Measurements from ENCODE around the gene COL19A1. TPM values are rescaled to one million over a fixed set of nuclear protein-coding genes. Genes with fewer than 3 reads are reported as not detected.

The COL19A1 gene
- total and polyA plus RNA-seq, 9 of the 15 experiments (the other 6 are each of a cell fraction or from before 2014, with no cell fraction given), result not detected

DNA sequence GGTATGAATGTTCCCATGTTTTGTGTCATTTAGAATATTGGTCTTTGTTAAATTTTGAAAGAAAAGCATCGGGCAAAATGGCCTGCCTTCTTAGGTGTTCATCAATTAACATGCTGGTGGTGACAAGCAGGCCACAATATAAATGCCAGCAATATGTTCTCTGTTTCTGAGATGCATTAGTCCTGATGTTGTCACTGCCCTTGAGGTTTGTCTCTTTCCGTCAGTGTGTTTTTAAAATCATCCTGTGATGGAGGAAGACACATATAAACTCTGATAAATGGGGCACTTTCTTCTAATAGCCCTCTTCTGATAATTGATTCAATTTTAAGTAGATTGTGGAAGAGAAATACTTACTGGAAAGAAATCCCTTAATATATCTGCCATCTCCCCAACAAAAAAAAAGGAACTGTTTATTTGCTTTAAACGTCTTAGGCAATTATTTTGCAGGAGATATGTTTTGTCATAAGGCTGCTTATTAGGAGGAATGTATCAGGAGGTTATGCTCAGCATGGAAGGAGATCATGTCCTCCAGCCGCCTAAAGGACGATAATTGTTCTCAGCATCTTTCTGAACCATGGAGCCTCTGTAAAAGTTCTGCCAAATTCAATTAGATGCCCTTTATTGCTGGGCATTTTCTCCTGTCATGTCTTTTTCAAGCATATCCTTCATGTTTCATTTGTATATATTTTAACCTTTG lies 302.5 kb downstream of the COL19A1 start:
- no TSS peak for BruUV-seq (replicated peaks)
- ChIA-PET CTCF (ENCODE audit: low intra/inter-chr PET ratio) (no interaction called here), POLR2A (no interaction called here)
- H3K27me3 ChIP-seq (ENCODE audit: control insufficient read depth in 2 of 2, insufficient read depth in 2 of 2, low read length in 2 of 2), result no peaks in the 10 kb centered on the region; a peak in 2 of 5 replicates
- FAIRE-seq (no peak), ATAC-seq (no peak), DNase-seq (ENCODE audit: extremely low read depth in 1 of 4, low spot score in 3 of 4) (no peak)
- in situ Hi-C loops (cut with MboI) (no loop called here), intact Hi-C loops (cut with micrococcal nuclease) (loop anchor here (5.0 kb wide), 1 partner anchor 332 kb away; no protein-coding TSS in a partner anchor)
- no peaks in the 10 kb centered on the region for H3K9me1 ChIP-seq (ENCODE audit: control insufficient read depth, insufficient read depth, low read length)
- peaks cover 0 to 17% of the 10 kb centered on the region in 2 experiments; a peak in 3 of 5 replicates for H3K4me1 ChIP-seq (replicated peaks in 1 of 2; ENCODE audit: control insufficient read depth in 2 of 2, insufficient read depth in 2 of 2, low read length in 2 of 2)
- no peak for TF ChIP-seq SMAD2 (IDR thresholded peaks at IDR 0.05; ENCODE audit: low read depth, low read length)
- no peak for TF ChIP-seq ZFP30 (CRISPR knock-in tag; IDR thresholded peaks at IDR 0.05; ENCODE audit: borderline replicate concordance)
- TF ChIP-seq, protein P1, sequence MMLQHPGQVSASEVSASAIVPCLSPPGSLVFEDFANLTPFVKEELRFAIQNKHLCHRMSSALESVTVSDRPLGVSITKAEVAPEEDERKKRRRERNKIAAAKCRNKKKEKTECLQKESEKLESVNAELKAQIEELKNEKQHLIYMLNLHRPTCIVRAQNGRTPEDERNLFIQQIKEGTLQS (IDR thresholded peaks at IDR 0.05), result no peak
- TF ChIP-seq, protein P1 (CRISPR knock-in tag; conservative IDR thresholded peaks at IDR 0.05), result no peak
- TF ChIP-seq ZKSCAN3 (CRISPR knock-in tag; IDR thresholded peaks at IDR 0.05), result no peak
- no peak for TF ChIP-seq BRF1 (IDR thresholded peaks at IDR 0.05; ENCODE audit: borderline replicate concordance, extremely low read depth, insufficient read length)
- no peak for TF ChIP-seq SLC30A9 (CRISPR knock-in tag; IDR thresholded peaks at IDR 0.05)
- no peak for TF ChIP-seq ZNF695 (CRISPR knock-in tag; IDR thresholded peaks at IDR 0.05)
- no peak for TF ChIP-seq PHB2 (IDR thresholded peaks at IDR 0.05; ENCODE audit: low read depth)
- TF ChIP-seq ZNF354B (CRISPR knock-in tag; IDR thresholded peaks at IDR 0.05), result no peak
- no peak for TF ChIP-seq TRIM28 (IDR thresholded peaks at IDR 0.05)
- TF ChIP-seq PYGO2 (tag; IDR thresholded peaks at IDR 0.05), result no peak
- TF ChIP-seq ZNF12 (CRISPR knock-in tag; IDR thresholded peaks at IDR 0.05), result no peak
- TF ChIP-seq, protein P2, sequence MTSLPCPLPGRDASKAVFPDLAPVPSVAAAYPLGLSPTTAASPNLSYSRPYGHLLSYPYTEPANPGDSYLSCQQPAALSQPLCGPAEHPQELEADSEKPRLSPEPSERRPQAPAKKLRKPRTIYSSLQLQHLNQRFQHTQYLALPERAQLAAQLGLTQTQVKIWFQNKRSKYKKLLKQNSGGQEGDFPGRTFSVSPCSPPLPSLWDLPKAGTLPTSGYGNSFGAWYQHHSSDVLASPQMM (CRISPR knock-in tag; IDR thresholded peaks at IDR 0.05), result no peak
- TF ChIP-seq, protein P3, sequence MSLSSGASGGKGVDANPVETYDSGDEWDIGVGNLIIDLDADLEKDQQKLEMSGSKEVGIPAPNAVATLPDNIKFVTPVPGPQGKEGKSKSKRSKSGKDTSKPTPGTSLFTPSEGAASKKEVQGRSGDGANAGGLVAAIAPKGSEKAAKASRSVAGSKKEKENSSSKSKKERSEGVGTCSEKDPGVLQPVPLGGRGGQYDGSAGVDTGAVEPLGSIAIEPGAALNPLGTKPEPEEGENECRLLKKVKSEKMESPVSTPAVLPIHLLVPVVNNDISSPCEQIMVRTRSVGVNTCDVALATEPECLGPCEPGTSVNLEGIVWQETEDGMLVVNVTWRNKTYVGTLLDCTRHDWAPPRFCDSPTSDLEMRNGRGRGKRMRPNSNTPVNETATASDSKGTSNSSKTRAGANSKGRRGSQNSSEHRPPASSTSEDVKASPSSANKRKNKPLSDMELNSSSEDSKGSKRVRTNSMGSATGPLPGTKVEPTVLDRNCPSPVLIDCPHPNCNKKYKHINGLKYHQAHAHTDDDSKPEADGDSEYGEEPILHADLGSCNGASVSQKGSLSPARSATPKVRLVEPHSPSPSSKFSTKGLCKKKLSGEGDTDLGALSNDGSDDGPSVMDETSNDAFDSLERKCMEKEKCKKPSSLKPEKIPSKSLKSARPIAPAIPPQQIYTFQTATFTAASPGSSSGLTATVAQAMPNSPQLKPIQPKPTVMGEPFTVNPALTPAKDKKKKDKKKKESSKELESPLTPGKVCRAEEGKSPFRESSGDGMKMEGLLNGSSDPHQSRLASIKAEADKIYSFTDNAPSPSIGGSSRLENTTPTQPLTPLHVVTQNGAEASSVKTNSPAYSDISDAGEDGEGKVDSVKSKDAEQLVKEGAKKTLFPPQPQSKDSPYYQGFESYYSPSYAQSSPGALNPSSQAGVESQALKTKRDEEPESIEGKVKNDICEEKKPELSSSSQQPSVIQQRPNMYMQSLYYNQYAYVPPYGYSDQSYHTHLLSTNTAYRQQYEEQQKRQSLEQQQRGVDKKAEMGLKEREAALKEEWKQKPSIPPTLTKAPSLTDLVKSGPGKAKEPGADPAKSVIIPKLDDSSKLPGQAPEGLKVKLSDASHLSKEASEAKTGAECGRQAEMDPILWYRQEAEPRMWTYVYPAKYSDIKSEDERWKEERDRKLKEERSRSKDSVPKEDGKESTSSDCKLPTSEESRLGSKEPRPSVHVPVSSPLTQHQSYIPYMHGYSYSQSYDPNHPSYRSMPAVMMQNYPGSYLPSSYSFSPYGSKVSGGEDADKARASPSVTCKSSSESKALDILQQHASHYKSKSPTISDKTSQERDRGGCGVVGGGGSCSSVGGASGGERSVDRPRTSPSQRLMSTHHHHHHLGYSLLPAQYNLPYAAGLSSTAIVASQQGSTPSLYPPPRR (CRISPR knock-in tag; IDR thresholded peaks at IDR 0.05; ENCODE audit: borderline replicate concordance), result no peak
- no peak for TF ChIP-seq RAD21 (CRISPR knock-in tag; conservative IDR thresholded peaks at IDR 0.05 in 1 of 2, IDR thresholded peaks at IDR 0.05 in 1 of 2)
- no peak for TF ChIP-seq NFIX (CRISPR knock-in tag; IDR thresholded peaks at IDR 0.05; ENCODE audit: low read depth)
- no peak overlapping the region for H3K9ac ChIP-seq (ENCODE audit: insufficient read depth in 1 of 2, low read depth in 2 of 2, low read length in 2 of 2)
- 3% methylated on average over 5 of the region's 5 CpGs for WGBS (ENCODE audit: insufficient coverage, low coverage, missing lambda C conversion rate)
- H3K9me3 ChIP-seq (replicated peaks; ENCODE audit: control insufficient read depth, insufficient read depth, low read depth, low read length), result no peaks in the 10 kb centered on the region
- no peaks in the 10 kb centered on the region for H4K20me1 ChIP-seq (replicated peaks; ENCODE audit: control insufficient read depth, insufficient read depth, low read length)
- H3K36me3 ChIP-seq (ENCODE audit: control insufficient read depth, insufficient read depth, low read length), result no peaks in the 10 kb centered on the region
- no peak overlapping the region for H3K27ac ChIP-seq (ENCODE audit: extremely low read depth, low read depth, low read length)
- no peak overlapping the region for H2AFZ ChIP-seq (ENCODE audit: low read depth, low read length)
- no peak overlapping the region for H3K4me2 ChIP-seq (ENCODE audit: insufficient read depth, low read length)
- H3K79me2 ChIP-seq (ENCODE audit: control insufficient read depth, insufficient read depth, low read length), result no peaks in the 10 kb centered on the region
- H3K4me3 ChIP-seq, result no peak overlapping the region
